Chondrocyte (in vitro differentiated cells): ENCODE data around the gene AGO3. TPM values are rescaled to one million over a fixed set of nuclear protein-coding genes. Genes with fewer than 3 reads are reported as not detected.
A peak's percentile ranks its signal among the peaks of the same experiment; 100 is the strongest.
"Not testable (repeated sequence)": the region's sequence is repeated elsewhere in the genome, so short reads cannot be mapped to it uniquely, and the experiment has no call there.

Experiments used
- DNase-seq: peaks from one replicate; pipeline ENCODE4 v3.0.0; 2021; ENCODE audit warnings: mixed read lengths, low spot score
- H3K27ac Mint-ChIP-seq: one replicate; pipeline ENCODE4 v1.8.0; 2021; ENCODE audit warnings: mild to moderate bottlenecking, moderate library complexity, mixed read lengths; ENCODE audit not compliant: unreplicated experiment
- H3K27me3 Mint-ChIP-seq: 2 replicates; pipeline ENCODE4 v1.8.0; 2021; ENCODE audit warnings: low read depth, mixed read lengths
- H3K36me3 Mint-ChIP-seq: 2 replicates; pipeline ENCODE4 v1.8.0; 2021; ENCODE audit warnings: low read depth, mixed read lengths
- H3K4me1 Mint-ChIP-seq: 2 replicates; pipeline ENCODE4 v1.8.0; 2021; ENCODE audit warnings: low read depth, mild to moderate bottlenecking, mixed read lengths
- H3K4me3 Mint-ChIP-seq: one replicate; pipeline ENCODE4 v1.8.0; 2021; ENCODE audit warnings: mild to moderate bottlenecking, moderate library complexity, mixed read lengths; ENCODE audit not compliant: unreplicated experiment
- H3K9me3 Mint-ChIP-seq: 2 replicates; pipeline ENCODE4 v1.8.0; 2021; ENCODE audit warnings: low read depth, mixed read lengths
- total RNA-seq: library from RNA; stranded (reverse); gene quantifications from 3 replicates; pipeline ENCODE4 v1.2.1, GENCODE V29; 2021
- TF ChIP-seq, protein P1 (sequence below): fragments of 200-600 bp; sonication (generic); IDR thresholded peaks from 2 replicates; pipeline ENCODE4 v1.5.0; 2021; ENCODE audit warnings: antibody characterized with exemption, mild to moderate bottlenecking, moderate library complexity

AGO3 gene
- total RNA-seq, 1 donor from 2014 or later: 26.1 TPM

DNA sequence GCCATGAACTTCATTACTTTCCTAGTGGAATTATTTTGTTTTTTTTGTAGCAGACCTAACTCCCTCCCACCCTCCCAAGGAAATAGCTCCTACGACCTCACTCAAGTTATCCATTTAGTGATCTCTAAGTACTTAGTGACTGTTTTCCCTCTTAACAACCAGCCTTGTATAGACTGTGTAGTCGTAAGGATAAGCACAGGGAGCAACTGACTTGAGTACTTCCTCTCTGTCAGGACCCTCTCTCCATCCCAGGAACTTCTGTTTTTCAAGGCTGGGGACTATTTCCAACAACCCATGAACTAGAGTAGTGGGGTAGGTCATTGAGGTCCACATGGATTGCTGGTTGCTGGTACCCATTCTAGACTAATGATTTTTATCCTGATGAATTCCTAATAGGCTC is 46.0 kb upstream of the AGO3 start:
- Mint-ChIP-seq H3K4me1 (peaks cover 33% of the 10 kb centered on the region), H3K27ac (peak overlapping the region; percentile 3), H3K4me3 (no peak overlapping the region), H3K27me3 (no peaks in the 10 kb centered on the region), H3K9me3 (no peaks in the 10 kb centered on the region), H3K36me3 (peaks cover 5% of the 10 kb centered on the region)
- no peak for DNase-seq
- TF ChIP-seq, protein P1, sequence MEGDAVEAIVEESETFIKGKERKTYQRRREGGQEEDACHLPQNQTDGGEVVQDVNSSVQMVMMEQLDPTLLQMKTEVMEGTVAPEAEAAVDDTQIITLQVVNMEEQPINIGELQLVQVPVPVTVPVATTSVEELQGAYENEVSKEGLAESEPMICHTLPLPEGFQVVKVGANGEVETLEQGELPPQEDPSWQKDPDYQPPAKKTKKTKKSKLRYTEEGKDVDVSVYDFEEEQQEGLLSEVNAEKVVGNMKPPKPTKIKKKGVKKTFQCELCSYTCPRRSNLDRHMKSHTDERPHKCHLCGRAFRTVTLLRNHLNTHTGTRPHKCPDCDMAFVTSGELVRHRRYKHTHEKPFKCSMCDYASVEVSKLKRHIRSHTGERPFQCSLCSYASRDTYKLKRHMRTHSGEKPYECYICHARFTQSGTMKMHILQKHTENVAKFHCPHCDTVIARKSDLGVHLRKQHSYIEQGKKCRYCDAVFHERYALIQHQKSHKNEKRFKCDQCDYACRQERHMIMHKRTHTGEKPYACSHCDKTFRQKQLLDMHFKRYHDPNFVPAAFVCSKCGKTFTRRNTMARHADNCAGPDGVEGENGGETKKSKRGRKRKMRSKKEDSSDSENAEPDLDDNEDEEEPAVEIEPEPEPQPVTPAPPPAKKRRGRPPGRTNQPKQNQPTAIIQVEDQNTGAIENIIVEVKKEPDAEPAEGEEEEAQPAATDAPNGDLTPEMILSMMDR: no peak

DNA sequence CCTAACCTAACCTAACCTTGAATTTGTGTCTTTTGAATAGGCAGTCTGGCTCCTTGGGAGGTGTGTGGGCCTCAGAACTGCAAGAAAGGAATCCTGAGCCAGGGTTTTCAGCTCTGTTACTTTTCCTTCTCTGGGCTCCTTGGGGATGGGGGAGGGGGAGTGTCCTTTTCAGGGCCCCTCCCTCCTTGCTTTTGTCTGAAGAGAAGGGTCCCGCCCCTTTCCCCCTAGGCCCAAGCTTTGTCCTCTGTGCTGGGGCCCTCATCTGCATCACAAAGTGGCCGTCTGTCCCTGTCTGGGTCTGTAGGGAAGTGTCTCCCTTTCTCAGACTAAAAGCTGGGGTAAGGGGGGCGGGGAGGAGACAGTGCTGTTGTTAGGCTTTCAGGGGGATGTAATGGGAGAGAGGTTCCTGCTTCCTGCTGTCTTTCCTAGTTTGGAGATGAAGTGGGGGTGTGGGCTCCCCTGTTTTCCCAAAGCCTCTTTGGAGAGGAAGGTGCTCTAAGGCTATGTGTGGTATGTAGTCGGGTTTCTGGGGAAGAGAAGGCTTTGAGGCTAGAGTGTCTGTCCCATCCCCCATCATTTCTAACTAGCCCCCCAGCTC is 44.8 kb upstream of the AGO3 start:
- Mint-ChIP-seq H3K27me3 (no peaks in the 10 kb centered on the region), H3K27ac (no peak overlapping the region), H3K4me1 (peaks cover 33% of the 10 kb centered on the region), H3K36me3 (peaks cover 8% of the 10 kb centered on the region), H3K9me3 (no peaks in the 10 kb centered on the region), H3K4me3 (no peak overlapping the region)
- TF ChIP-seq, protein P1: no peak
- no peak for DNase-seq

DNA sequence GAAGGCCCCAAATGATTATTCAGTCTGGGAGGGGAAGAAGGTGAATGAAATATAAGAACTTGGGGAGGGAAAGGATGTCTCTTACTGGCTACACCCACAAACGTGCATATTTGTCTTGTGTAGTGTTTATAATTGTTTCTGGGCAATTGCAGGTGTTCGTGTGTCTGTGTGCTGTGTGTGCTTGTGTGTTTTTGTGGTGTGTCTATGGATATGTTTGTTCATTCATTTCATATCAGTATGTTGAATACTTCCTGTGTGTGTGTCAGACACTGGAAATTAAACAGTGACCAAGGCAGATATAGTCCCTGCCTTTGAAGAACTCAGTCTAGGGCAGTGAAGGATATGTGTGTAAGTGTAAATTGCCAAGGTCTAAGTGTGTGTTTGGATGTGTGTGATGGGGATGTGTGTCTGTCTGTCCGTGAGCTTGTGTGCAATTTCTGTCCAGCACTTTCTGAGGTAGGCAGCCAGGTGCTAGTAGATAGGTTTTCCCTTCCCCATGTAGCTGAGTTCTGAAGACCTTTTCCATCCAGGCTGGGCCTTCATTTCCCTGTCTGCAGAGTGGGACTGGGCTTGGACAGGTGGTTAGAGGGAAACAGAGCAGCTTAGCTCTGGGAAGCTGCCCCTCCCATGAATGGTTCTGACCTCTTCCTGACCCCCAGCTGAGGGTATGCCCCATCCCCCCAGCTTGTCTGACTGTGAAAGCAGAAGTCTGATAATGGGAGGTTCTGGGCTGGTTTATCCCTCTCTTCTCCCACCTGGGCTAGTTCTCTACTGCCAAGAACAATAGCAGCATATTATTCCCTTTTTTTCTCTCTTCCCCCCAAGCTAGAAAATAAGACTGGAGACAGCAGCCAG is 44.1 kb upstream of the AGO3 start:
- Mint-ChIP-seq H3K27ac (peak overlapping the region; percentile 18), H3K27me3 (no peaks in the 10 kb centered on the region), H3K36me3 (peaks cover 9% of the 10 kb centered on the region), H3K9me3 (no peaks in the 10 kb centered on the region), H3K4me3 (no peak overlapping the region), H3K4me1 (peaks cover 33% of the 10 kb centered on the region)
- TF ChIP-seq, protein P1: no peak
- no peak for DNase-seq

DNA sequence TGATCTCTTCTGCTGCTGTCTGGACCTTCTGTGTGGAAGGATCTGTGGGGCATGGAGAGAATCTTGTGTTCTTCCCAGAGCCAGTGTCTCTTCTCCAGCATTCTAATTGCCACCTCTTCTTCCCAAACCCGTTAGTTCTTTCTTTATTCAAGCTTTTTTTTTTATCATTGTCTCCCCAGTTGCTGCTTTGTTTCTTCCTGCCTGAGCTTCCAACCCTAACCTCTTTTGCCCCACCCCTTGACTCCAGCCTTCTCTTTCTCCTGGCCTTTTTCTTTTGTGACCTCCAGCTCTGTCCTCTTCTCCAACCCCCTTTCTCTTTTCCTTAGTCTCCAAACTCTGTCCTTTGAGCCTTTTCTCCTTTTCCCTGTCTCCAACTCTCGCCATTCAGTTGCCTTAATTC is 43.4 kb upstream of the AGO3 start:
- H3K27ac Mint-ChIP-seq: peak overlapping the region; percentile 22
- no peak for DNase-seq
- H3K4me3 Mint-ChIP-seq: no peak overlapping the region
- H3K27me3 Mint-ChIP-seq: no peaks in the 10 kb centered on the region
- peaks cover 14% of the 10 kb centered on the region for H3K36me3 Mint-ChIP-seq
- TF ChIP-seq, protein P1: no peak
- H3K9me3 Mint-ChIP-seq: no peaks in the 10 kb centered on the region
- peaks cover 32% of the 10 kb centered on the region for H3K4me1 Mint-ChIP-seq

DNA sequence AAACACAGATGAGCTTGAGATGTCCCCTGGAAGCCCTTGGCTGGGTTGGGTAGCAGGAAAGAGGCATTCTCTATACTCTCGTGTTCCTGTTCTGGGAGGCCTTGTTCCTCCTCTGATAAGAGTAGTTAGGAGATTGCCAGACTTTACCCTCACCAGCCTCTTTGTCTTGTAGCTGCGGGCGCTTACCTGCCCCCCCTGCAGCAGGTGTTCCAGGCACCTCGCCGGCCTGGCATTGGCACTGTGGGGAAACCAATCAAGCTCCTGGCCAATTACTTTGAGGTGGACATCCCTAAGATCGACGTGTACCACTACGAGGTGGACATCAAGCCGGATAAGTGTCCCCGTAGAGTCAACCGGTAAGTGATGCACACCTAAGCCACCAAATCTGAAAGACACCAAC is 42.6 kb upstream of the AGO3 start:
- Mint-ChIP-seq H3K27me3 (no peaks in the 10 kb centered on the region), H3K27ac (no peak overlapping the region), H3K4me3 (no peak overlapping the region), H3K9me3 (no peaks in the 10 kb centered on the region), H3K4me1 (peaks cover 29% of the 10 kb centered on the region), H3K36me3 (peaks cover 15% of the 10 kb centered on the region)
- TF ChIP-seq, protein P1: no peak
- DNase-seq: no peak

DNA sequence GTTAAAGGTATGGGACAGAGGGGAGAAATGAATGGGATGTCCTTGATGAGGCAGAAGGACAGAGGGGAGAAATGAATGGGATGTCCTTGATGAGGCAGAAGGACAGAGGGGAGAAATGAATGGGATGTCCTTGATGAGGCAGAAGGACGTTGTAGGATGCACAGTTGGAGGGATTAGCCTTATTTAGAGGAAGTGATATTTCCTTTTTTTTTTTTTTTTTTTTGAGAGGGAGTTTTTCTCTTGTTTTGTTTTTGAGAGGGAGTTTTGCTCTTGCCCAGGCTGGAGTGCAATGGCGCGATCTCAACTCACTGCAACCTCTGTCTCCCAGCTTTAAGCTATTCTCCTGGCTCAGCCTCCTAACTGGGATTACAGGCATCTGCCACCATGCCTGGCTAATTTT is 41.9 kb upstream of the AGO3 start:
- H3K27me3 Mint-ChIP-seq, DNase-seq, H3K27ac Mint-ChIP-seq, H3K4me3 Mint-ChIP-seq, H3K9me3 Mint-ChIP-seq: not testable (repeated sequence)
- Mint-ChIP-seq H3K4me1 (peaks cover 27% of the 10 kb centered on the region), H3K36me3 (peaks cover 17% of the 10 kb centered on the region)
